Measurements from ENCODE around the gene ZKSCAN7. TPM values are rescaled to one million over a fixed set of nuclear protein-coding genes. Genes with fewer than 3 reads are reported as not detected.

Gene ZKSCAN7
- total RNA-seq (2022; extraction: Qiagen RNA extraction), result not detected in 5 replicates

GRCh38 chr3:44554626-44555592 is at the start of gene ZKSCAN7:
ZKSCAN7 (plus strand) TSS chr3:44555193; CDS start chr3:44557048, 1,855 bp downstream.

GRCh38 chr3:44584646-44585501 is 29.9 kb downstream of the ZKSCAN7 start, which contains the start of gene ZNF660:
ZNF660 (plus strand) TSS chr3:44584964; CDS start chr3:44594194, 9,230 bp downstream.

Other genes starting within 250 kb of the ZKSCAN7 start
- 6.8 to 8.5 TPM (median 7.6 TPM) in 5 replicates for gene TCAIM, start 216.4 kb upstream of the ZKSCAN7 start, total RNA-seq (2022; extraction: Qiagen RNA extraction)
- gene ZNF445, start 77.5 kb upstream of the ZKSCAN7 start, total RNA-seq (2022; extraction: Qiagen RNA extraction), result 2.3 to 2.7 TPM (median 2.6 TPM) in 5 replicates
- gene ZNF660, start 29.8 kb downstream of the ZKSCAN7 start, total RNA-seq (2022; extraction: Qiagen RNA extraction), result not detected in 5 replicates
- gene ZNF197, start 69.8 kb downstream of the ZKSCAN7 start, total RNA-seq (2022; extraction: Qiagen RNA extraction), result 1.4 to 2.1 TPM (median 1.6 TPM) in 5 replicates
- gene ZNF35, start 93.5 kb downstream of the ZKSCAN7 start, total RNA-seq (2022; extraction: Qiagen RNA extraction), result 5.0 to 7.1 TPM (median 5.3 TPM) in 5 replicates
- 1.6 to 2.3 TPM (median 1.6 TPM) in 5 replicates for gene ZNF502, start 157.5 kb downstream of the ZKSCAN7 start, total RNA-seq (2022; extraction: Qiagen RNA extraction)
- not detected in 5 replicates for gene ZNF501, start 174.4 kb downstream of the ZKSCAN7 start, total RNA-seq (2022; extraction: Qiagen RNA extraction)
- gene KIAA1143, start 206.4 kb downstream of the ZKSCAN7 start, total RNA-seq (2022; extraction: Qiagen RNA extraction), result 9.7 to 16.8 TPM (median 13.9 TPM) in 5 replicates
- gene KIF15, start 206.6 kb downstream of the ZKSCAN7 start, total RNA-seq (2022; extraction: Qiagen RNA extraction), result 7.5 to 10.8 TPM (median 8.1 TPM) in 5 replicates

All from A549 treated with Mapracorat at 1 μM for 4 hours (cell line).